Gastrocnemius medialis (tissue), 4 donors: Measurements from ENCODE around the gene VAV1.

Experiments
- CTCF ChIP-seq, 5 experiments: fragments of 450-650 bp in 3 of 5; fragments of 200-600 bp in 2 of 5; sonication (generic) in 2 of 5; IDR thresholded peaks in 4 of 5; conservative IDR thresholded peaks in 1 of 5; 1 replicate in 4 of 5; 2 replicates in 1 of 5; pipeline ENCODE4 v1.5.1; 2016 to 2019; ENCODE audit warnings: antibody characterized with exemption in 5 of 5, mild to moderate bottlenecking in 3 of 5, moderate library complexity in 3 of 5
- POLR2A ChIP-seq, 2 donors: fragments of 450-650 bp; IDR thresholded peaks; one replicate each; pipeline ENCODE4 v1.6.1; 2017; ENCODE audit warnings: antibody characterized with exemption in 2 of 2, mild to moderate bottlenecking in 2 of 2, moderate library complexity in 2 of 2

DNA sequence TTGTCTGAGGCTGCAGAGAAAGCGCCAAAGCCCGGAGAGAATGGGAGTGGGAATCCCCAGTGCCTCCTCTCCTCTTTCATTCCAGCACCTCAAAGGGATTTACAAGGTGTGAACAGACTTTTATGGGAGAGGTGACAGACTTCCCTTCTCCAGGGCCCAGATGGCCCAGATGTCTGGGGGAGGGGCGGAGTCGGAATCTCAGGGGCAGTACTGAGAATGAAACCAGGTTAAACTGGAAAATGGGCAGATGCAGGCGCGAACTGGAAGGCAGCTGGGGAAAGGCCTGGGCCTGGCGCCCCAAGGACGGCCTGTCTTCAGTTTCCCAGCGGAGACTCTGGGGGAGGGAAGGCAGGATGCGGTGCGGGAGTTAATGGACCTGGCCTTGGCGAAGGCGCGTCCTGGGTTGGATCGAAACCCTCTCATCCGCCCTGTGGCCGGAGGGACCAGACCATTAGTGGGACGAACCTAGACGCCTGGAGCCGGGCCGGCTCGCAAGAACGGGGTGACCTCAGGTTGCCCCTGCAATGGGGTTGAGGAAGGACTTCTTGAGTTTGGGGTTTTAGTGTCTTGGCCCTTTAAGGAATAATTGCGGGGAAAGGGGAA lies 33.6 kb upstream of the VAV1 start:
- TF ChIP-seq CTCF (IDR thresholded peaks at IDR 0.05 in 4 of 5, conservative IDR thresholded peaks at IDR 0.05 in 1 of 5) (peak in 2 of 5 experiments; percentile 5), POLR2A (IDR thresholded peaks at IDR 0.05) (no peak)
